Measurements from ENCODE around the gene VGLL4.

VGLL4 gene

DNA sequence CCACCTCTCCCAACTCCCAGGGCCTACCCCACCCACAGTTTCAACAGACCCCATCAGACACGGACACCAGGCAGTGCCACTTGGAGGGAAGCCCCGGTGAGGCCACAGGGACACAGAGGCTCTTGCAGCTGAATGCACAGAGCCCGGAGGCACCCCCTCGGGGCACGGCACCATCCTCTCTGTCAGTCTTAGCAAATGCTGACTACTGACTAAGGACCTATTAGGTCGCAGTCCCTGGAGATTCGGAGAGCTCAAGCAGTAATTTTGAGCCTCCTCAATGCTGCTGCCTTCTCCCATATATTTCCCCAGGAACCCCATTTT, 79.9 kb downstream of the VGLL4 start:
- Histone ChIP-seq H3K4me1 (ENCODE audit: insufficient read depth, insufficient read length) (peaks cover 17% of the 10 kb centered on the region), H3K9ac (ENCODE audit: insufficient read length, low read depth) (no peak overlapping the region), H3K36me3 (ENCODE audit: insufficient read depth, insufficient read length, low read length) (peaks cover 86% of the 10 kb centered on the region), H3K27me3 (ENCODE audit: insufficient read depth, insufficient read length) (no peaks in the 10 kb centered on the region), H3K4me3 (ENCODE audit: insufficient read length, low read depth) (no peak overlapping the region), H3K9me3 (ENCODE audit: insufficient read depth, low read length) (no peaks in the 10 kb centered on the region)
- no peak for DNase-seq (ENCODE audit: low read depth, low spot score)
- TF ChIP-seq SUZ12 (IDR thresholded peaks at IDR 0.05; ENCODE audit: extremely low read depth, insufficient read depth, insufficient read length) (no peak), YY1 (IDR thresholded peaks at IDR 0.05; ENCODE audit: insufficient read depth, insufficient read length) (no peak), ZNF274 (IDR thresholded peaks at IDR 0.05; ENCODE audit: low read depth, low read length) (no peak)

DNA sequence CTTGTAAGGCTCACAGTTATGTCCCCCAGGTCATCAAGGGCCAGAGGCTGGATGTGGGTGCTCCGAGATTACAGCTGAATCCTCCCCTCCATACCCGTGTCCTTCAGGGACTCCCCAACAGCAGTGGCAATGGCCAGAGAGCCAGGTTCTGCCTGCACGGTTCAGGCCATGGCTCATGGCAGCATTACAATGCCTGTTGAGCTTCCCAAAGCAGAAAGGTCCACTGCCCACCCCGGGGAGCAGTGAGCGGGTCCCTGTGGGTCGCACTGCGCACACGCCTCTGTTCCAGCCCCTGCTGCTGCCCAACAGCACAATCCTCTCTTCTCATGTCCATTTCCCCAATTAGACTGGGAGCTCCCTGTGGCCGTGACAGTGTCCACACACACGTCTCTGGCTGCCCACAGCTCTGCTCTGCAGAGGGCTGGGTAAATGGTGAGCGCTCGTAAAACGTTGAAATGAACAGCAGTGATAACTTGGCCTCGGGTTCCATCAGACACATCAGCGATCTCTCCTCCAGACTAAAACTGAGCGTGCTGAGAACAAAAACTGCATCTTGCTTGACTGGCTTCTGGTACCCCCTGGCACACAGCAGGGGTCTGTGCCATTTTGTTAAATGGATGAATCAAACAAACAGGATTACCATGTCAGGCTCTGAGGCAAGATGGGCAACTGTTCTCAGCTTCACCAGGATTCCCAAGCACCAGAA, 80.4 kb downstream of the VGLL4 start:
- no peak for DNase-seq (ENCODE audit: low read depth, low spot score)
- Histone ChIP-seq H3K36me3 (ENCODE audit: insufficient read depth, insufficient read length, low read length) (peaks cover 90% of the 10 kb centered on the region), H3K4me1 (ENCODE audit: insufficient read depth, insufficient read length) (peaks cover 19% of the 10 kb centered on the region), H3K9ac (ENCODE audit: insufficient read length, low read depth) (peak overlapping the region; percentile 18), H3K9me3 (ENCODE audit: insufficient read depth, low read length) (no peaks in the 10 kb centered on the region), H3K27me3 (ENCODE audit: insufficient read depth, insufficient read length) (no peaks in the 10 kb centered on the region), H3K4me3 (ENCODE audit: insufficient read length, low read depth) (no peak overlapping the region)
- TF ChIP-seq ZNF274 (IDR thresholded peaks at IDR 0.05; ENCODE audit: low read depth, low read length) = no peak
- TF ChIP-seq SUZ12 (IDR thresholded peaks at IDR 0.05; ENCODE audit: extremely low read depth, insufficient read depth, insufficient read length) = no peak
- TF ChIP-seq YY1 (IDR thresholded peaks at IDR 0.05; ENCODE audit: insufficient read depth, insufficient read length) = no peak

DNA sequence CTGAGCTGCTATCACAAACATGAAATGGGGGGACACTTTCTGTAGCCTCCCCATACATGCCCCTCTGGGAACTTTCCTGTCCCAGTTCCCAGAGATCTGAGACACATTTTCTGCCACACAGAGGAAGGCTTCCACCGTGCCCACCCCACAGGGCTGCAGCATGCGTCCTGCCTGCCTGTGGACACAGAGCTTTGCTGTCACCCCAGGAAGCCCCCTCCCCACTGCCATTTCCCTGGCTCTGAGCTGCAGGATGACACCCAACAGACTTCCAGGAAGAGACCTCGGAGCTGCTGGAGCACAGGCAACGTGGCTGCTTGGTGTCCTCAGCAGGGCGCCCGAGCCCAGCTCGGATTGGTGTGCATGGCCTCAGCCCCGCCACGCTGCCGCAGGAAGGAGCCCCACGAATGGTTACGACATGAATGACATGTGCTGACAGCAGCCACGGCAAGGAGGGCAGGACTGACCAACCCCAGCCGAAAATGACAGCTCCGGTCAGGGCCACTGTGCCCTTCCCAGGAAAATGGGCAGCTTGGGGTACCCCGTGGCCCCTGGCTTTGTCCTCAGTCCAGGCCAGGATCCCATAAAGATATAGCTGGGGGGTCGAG, 81.3 kb downstream of the VGLL4 start:
- Histone ChIP-seq H3K4me3 (ENCODE audit: insufficient read length, low read depth) (no peak overlapping the region), H3K9ac (ENCODE audit: insufficient read length, low read depth) (peak overlapping the region; percentile 18), H3K36me3 (ENCODE audit: insufficient read depth, insufficient read length, low read length) (peaks cover 90% of the 10 kb centered on the region), H3K27me3 (ENCODE audit: insufficient read depth, insufficient read length) (no peaks in the 10 kb centered on the region), H3K4me1 (ENCODE audit: insufficient read depth, insufficient read length) (peaks cover 23% of the 10 kb centered on the region), H3K9me3 (ENCODE audit: insufficient read depth, low read length) (no peaks in the 10 kb centered on the region)
- DNase-seq (ENCODE audit: low read depth, low spot score) = no peak
- TF ChIP-seq YY1 (IDR thresholded peaks at IDR 0.05; ENCODE audit: insufficient read depth, insufficient read length) = no peak
- no peak for TF ChIP-seq SUZ12 (IDR thresholded peaks at IDR 0.05; ENCODE audit: extremely low read depth, insufficient read depth, insufficient read length)
- no peak for TF ChIP-seq ZNF274 (IDR thresholded peaks at IDR 0.05; ENCODE audit: low read depth, low read length)

DNA sequence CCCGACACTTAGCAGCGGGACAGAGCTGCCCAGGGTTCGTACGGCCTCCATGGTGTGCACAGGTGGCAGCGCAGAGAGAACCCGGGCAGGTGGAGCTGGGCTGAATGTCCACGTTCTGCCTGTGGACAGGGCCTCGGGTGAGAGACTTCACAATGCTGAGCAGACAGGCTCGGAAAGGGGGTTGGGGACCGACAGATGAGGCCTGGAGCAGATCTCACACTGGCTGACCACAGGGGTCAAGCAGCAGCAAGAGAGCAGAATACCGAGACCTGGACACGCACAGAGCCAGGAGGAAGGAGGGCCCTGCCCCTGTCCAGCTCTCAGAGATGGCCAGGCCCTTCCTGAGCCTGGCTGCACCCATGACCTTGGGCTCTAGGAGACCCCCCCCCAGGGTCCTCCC, 83.0 kb downstream of the VGLL4 start:
- Histone ChIP-seq H3K27me3 (ENCODE audit: insufficient read depth, insufficient read length) (no peaks in the 10 kb centered on the region), H3K9ac (ENCODE audit: insufficient read length, low read depth) (no peak overlapping the region), H3K4me3 (ENCODE audit: insufficient read length, low read depth) (no peak overlapping the region), H3K36me3 (ENCODE audit: insufficient read depth, insufficient read length, low read length) (peaks cover 87% of the 10 kb centered on the region), H3K9me3 (ENCODE audit: insufficient read depth, low read length) (no peaks in the 10 kb centered on the region), H3K4me1 (ENCODE audit: insufficient read depth, insufficient read length) (peaks cover 28% of the 10 kb centered on the region)
- TF ChIP-seq ZNF274 (IDR thresholded peaks at IDR 0.05; ENCODE audit: low read depth, low read length) (no peak), YY1 (IDR thresholded peaks at IDR 0.05; ENCODE audit: insufficient read depth, insufficient read length) (no peak), SUZ12 (IDR thresholded peaks at IDR 0.05; ENCODE audit: extremely low read depth, insufficient read depth, insufficient read length) (no peak)
- DNase-seq (ENCODE audit: low read depth, low spot score) = no peak

DNA sequence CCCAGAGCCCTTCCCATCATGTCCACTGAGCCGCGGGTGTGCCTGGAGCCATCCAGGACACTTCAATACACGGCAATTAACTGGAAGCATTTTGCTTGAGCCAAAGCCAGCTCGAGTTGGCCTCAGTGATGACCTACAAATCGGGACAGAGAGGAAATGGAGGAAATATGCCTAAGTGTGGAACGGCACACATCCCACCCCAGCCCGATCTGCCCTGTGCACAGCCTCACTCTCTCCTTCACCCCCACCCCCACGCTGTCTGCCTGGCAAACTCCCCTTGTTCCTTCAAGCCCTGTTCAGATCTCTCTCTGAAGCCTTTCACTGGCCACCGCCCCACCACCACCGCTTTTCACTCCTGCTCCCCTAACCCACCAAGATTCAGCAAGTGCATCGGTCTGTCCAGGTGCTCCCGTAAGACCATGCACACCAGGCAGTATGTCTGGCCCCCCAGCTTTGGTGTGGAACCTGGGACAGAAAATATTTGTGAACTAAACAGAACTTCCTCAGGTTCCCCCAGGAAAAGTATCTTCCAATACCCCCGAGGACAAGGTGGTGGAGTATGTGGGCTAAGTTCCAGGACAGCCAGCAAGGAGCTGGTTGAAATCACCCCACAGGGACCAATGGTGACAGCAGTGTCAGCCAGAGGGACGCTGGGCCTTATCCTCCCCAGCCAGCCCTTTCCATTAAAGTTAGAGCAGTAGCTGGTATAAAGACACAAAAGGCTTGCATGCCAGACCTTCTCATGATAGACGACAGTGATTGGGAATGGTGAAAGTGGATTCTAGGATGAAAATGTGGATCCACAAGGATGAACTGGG, 83.7 kb downstream of the VGLL4 start:
- Histone ChIP-seq H3K9ac (ENCODE audit: insufficient read length, low read depth) (no peak overlapping the region), H3K9me3 (ENCODE audit: insufficient read depth, low read length) (no peaks in the 10 kb centered on the region), H3K4me3 (ENCODE audit: insufficient read length, low read depth) (no peak overlapping the region), H3K27me3 (ENCODE audit: insufficient read depth, insufficient read length) (no peaks in the 10 kb centered on the region), H3K36me3 (ENCODE audit: insufficient read depth, insufficient read length, low read length) (peaks cover 87% of the 10 kb centered on the region), H3K4me1 (ENCODE audit: insufficient read depth, insufficient read length) (peaks cover 28% of the 10 kb centered on the region)
- TF ChIP-seq SUZ12 (IDR thresholded peaks at IDR 0.05; ENCODE audit: extremely low read depth, insufficient read depth, insufficient read length) = no peak
- no peak for TF ChIP-seq ZNF274 (IDR thresholded peaks at IDR 0.05; ENCODE audit: low read depth, low read length)
- no peak for TF ChIP-seq YY1 (IDR thresholded peaks at IDR 0.05; ENCODE audit: insufficient read depth, insufficient read length)
- DNase-seq (ENCODE audit: low read depth, low spot score) = no peak

DNA sequence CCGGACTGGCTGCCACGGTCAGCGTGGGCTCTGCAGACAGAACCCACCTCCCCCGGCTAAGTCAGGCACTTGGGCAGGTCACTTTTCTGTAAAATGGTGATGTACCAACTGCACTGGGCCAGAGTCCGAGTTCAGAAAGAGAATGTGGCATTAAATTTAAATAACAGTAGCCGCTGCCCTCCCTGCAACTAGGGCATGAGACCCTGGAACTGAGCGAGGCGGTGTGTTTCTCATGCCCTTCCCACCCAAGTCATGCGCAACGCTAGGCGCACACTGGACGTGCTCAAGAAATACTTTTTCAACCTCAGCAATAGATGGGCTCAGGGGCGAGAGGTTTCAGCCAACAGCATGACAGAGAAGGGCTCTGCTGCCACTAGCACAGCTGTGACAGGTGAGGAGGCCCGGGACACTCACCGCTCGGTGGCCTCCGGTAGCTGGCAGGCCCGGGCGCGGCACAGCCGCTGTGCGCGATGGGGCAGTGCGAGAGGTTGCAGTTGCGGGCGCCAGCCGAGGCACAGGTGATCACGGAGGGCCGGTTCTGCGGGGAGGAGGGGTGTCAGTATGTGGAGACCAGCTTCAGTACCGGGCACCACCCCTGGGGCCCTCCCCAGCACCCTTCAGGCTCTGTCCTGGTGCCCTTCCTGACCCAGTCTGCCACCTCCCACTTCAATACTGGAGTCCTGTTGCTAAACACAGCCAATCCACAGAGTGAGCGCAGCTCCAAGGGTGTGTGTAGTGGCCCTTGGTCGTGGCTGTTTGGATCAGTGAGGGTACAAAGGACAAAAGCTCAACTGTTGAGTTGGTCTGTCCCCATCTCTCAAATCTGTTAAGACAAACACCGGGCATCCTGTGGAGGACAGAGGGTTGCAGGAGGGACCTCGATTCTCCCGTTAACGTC, 84.5 kb downstream of the VGLL4 start:
- no peak for DNase-seq (ENCODE audit: low read depth, low spot score)
- Histone ChIP-seq H3K4me3 (ENCODE audit: insufficient read length, low read depth) (no peak overlapping the region), H3K4me1 (ENCODE audit: insufficient read depth, insufficient read length) (peaks cover 28% of the 10 kb centered on the region), H3K9ac (ENCODE audit: insufficient read length, low read depth) (no peak overlapping the region), H3K27me3 (ENCODE audit: insufficient read depth, insufficient read length) (no peaks in the 10 kb centered on the region), H3K9me3 (ENCODE audit: insufficient read depth, low read length) (no peaks in the 10 kb centered on the region), H3K36me3 (ENCODE audit: insufficient read depth, insufficient read length, low read length) (peaks cover 90% of the 10 kb centered on the region)
- TF ChIP-seq SUZ12 (IDR thresholded peaks at IDR 0.05; ENCODE audit: extremely low read depth, insufficient read depth, insufficient read length) (no peak), ZNF274 (IDR thresholded peaks at IDR 0.05; ENCODE audit: low read depth, low read length) (no peak), YY1 (IDR thresholded peaks at IDR 0.05; ENCODE audit: insufficient read depth, insufficient read length) (no peak)
